Pons (tissue), 1 donor: ENCODE results near the gene SRPRA.
"Not testable (repeated sequence)": the region's sequence is repeated elsewhere in the genome, so short reads cannot be mapped to it uniquely, and the experiment has no call there.

Experiments used
- DNase-seq: peaks from one replicate; pipeline ENCODE4 v3.0.0-alpha.2; 2016; ENCODE audit warnings: low spot score

SRPRA gene

GRCh38 chr11:126282736-126283591 lies 14.3 kb upstream of the SRPRA start, which contains the start of gene TIRAP:
Gene TIRAP, plus strand, starts transcription at chr11:126283093. Its CDS starts 7,802 bp downstream, at chr11:126290895.
- DNase-seq, result no peak

- DNase-seq, result peak; percentile 44
Measured at GRCh38 chr11:126282361-126282735, 13.7 kb upstream of the SRPRA start.

- DNase-seq, result no peak
Measured at GRCh38 chr11:126281666-126282175, 13.0 kb upstream of the SRPRA start.

- DNase-seq, result no peak
Measured at GRCh38 chr11:126281245-126281644, 12.6 kb upstream of the SRPRA start.

GRCh38 chr11:126280595-126280994 lies 11.9 kb upstream of the SRPRA start:
- DNase-seq, result no peak

GRCh38 chr11:126279191-126279590 lies 10.5 kb upstream of the SRPRA start:
- no peak for DNase-seq

GRCh38 chr11:126277780-126278179 lies 9.1 kb upstream of the SRPRA start:
- no peak for DNase-seq

- DNase-seq, result no peak
Measured at GRCh38 chr11:126277322-126277721, 8.6 kb upstream of the SRPRA start.

GRCh38 chr11:126268361-126268707 lies 361 bp downstream of the SRPRA start:
- DNase-seq, result no peak

- DNase-seq, result no peak
Measured at GRCh38 chr11:126267650-126268049, 1.0 kb downstream of the SRPRA start.

- no peak for DNase-seq
Measured at GRCh38 chr11:126265811-126266210, 2.9 kb downstream of the SRPRA start.

- DNase-seq, result no peak
Measured at GRCh38 chr11:126263489-126263888, 5.2 kb downstream of the SRPRA start.

- DNase-seq, result no peak
Measured at GRCh38 chr11:126262216-126262615, 6.5 kb downstream of the SRPRA start.

- DNase-seq, result no peak
Measured at GRCh38 chr11:126257764-126258163, 10.9 kb downstream of the SRPRA start.

GRCh38 chr11:126257144-126257543 lies 11.6 kb downstream of the SRPRA start:
- no peak for DNase-seq

GRCh38 chr11:126256216-126256615 lies 12.5 kb downstream of the SRPRA start:
- no peak for DNase-seq

GRCh38 chr11:126255507-126255906 lies 13.2 kb downstream of the SRPRA start:
- not testable (repeated sequence) for DNase-seq

GRCh38 chr11:126254819-126255218 lies 13.9 kb downstream of the SRPRA start:
- DNase-seq, result no peak

- DNase-seq, result no peak
Measured at GRCh38 chr11:126253265-126253664, 15.4 kb downstream of the SRPRA start.

GRCh38 chr11:126246636-126247035 lies 22.1 kb downstream of the SRPRA start:
- no peak for DNase-seq

GRCh38 chr11:126233391-126233790 lies 35.3 kb downstream of the SRPRA start:
- no peak for DNase-seq

GRCh38 chr11:126232683-126233082 lies 36.0 kb downstream of the SRPRA start:
- no peak for DNase-seq

- DNase-seq, result peak; percentile 24
Measured at GRCh38 chr11:126231725-126232459, 36.8 kb downstream of the SRPRA start.
